GM18519 (cell line): ENCODE results near the gene STIMATE.

ENCODE experiments used
- ATAC-seq: cut with Tn5 transposase; IDR thresholded peaks from one replicate; pipeline ENCODE4 v1.9.1; 2021; ENCODE audit warnings: mild to moderate bottlenecking, moderate library complexity; ENCODE audit not compliant: unreplicated experiment, low FRiP score

The STIMATE gene

GRCh38 chr3:52872245-52872644, 25.1 kb downstream of the STIMATE start:
- no peak for ATAC-seq

GRCh38 chr3:52871761-52872160, 25.6 kb downstream of the STIMATE start:
- ATAC-seq, result no peak

- no peak for ATAC-seq
These were observed 26.9 kb downstream of the STIMATE start for GRCh38 chr3:52870471-52870870.

GRCh38 chr3:52866427-52866826, 30.9 kb downstream of the STIMATE start:
- ATAC-seq, result no peak

GRCh38 chr3:52865994-52866393, 31.4 kb downstream of the STIMATE start:
- no peak for ATAC-seq

- no peak for ATAC-seq
These were observed 37.0 kb downstream of the STIMATE start for GRCh38 chr3:52860424-52860768.

GRCh38 chr3:52859686-52860423, 37.5 kb downstream of the STIMATE start:
- no peak for ATAC-seq

- no peak for ATAC-seq
These were observed 39.5 kb downstream of the STIMATE start for GRCh38 chr3:52857864-52858263.

GRCh38 chr3:52857133-52857532, 40.2 kb downstream of the STIMATE start:
- ATAC-seq, result no peak

GRCh38 chr3:52856666-52857065, 40.7 kb downstream of the STIMATE start:
- ATAC-seq, result no peak

GRCh38 chr3:52854013-52854412, 43.3 kb downstream of the STIMATE start:
- ATAC-seq, result no peak

- no peak for ATAC-seq
These were observed 44.9 kb downstream of the STIMATE start for GRCh38 chr3:52852419-52852818.

GRCh38 chr3:52851348-52851747, 46.0 kb downstream of the STIMATE start:
- no peak for ATAC-seq

GRCh38 chr3:52849656-52850055, 47.7 kb downstream of the STIMATE start:
- ATAC-seq, result no peak

- ATAC-seq, result no peak
These were observed 48.7 kb downstream of the STIMATE start for GRCh38 chr3:52848617-52849016.

GRCh38 chr3:52847726-52848125, 49.6 kb downstream of the STIMATE start:
- ATAC-seq, result no peak

- ATAC-seq, result no peak
These were observed 50.1 kb downstream of the STIMATE start for GRCh38 chr3:52847241-52847640.

- ATAC-seq, result no peak
These were observed 50.8 kb downstream of the STIMATE start for GRCh38 chr3:52846432-52846965.

- no peak for ATAC-seq
These were observed 51.5 kb downstream of the STIMATE start for GRCh38 chr3:52845691-52846431.

- ATAC-seq, result no peak
These were observed 52.2 kb downstream of the STIMATE start for GRCh38 chr3:52845157-52845556.

- ATAC-seq, result no peak
These were observed 52.9 kb downstream of the STIMATE start for GRCh38 chr3:52844290-52844975.
